HG03520 (cell line): Measurements from ENCODE around the gene KLK15.

Source experiments
- ATAC-seq: cut with Tn5 transposase; IDR thresholded peaks from one replicate; pipeline ENCODE4 v1.9.1; 2021; ENCODE audit warnings: mild to moderate bottlenecking, moderate library complexity; ENCODE audit not compliant: unreplicated experiment

Gene KLK15

GRCh38 chr19:50833117-50833801 is at the start of gene KLK15:
Gene KLK15 (minus strand): TSS chr19:50833574. CDS start chr19:50831492, 2,082 bp downstream.
- no peak for ATAC-seq

- no peak for ATAC-seq
These were observed 48.8 kb upstream of the KLK15 start for GRCh38 chr19:50882188-50882587.

GRCh38 chr19:50880241-50880640 is 46.9 kb upstream of the KLK15 start:
- ATAC-seq: no peak

GRCh38 chr19:50878851-50879250 is 45.5 kb upstream of the KLK15 start:
- no peak for ATAC-seq

DNA sequence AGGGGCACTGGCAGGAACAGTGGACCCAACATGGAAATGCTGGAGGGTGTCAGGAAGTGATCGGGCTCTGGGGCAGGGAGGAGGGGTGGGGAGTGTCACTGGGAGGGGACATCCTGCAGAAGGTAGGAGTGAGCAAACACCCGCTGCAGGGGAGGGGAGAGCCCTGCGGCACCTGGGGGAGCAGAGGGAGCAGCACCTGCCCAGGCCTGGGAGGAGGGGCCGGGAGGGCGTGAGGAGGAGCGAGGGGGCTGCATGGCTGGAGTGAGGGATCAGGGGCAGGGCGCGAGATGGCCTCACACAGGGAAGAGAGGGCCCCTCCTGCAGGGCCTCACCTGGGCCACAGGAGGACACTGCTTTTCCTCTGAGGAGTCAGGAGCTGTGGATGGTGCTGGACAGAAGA is 44.0 kb upstream of the KLK15 start:
- no peak for ATAC-seq

GRCh38 chr19:50876456-50876855 is 43.1 kb upstream of the KLK15 start:
- ATAC-seq: no peak

DNA sequence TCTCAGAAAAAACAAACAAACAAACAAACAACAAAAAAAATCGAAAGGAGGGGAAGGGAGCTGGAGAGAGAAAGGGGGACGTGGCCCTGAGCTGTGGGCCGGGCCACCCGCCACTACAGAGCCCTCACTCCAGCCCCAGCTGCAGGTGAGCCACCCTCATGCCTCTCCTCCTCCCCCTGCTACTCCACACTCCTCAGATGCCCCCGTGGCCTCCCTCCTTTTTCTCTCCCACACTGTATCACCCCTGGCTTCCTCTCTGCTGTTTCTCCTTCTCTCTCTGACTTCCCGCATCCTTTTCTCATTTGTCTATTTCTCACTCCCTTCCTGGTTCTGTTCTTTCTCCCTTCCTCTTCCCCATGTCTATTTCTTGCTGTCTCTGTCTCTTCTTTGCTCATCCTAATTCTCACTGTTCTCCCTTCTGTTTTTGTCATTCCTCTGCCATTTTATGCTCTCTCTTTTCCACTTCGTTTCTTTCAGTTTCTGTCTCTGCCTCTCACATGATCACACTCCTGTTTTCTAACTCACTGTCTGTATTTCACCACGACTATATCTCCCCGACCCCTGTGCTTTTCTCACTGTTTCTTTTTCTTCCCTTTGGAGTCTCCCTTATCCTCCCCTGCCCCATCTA is 42.5 kb upstream of the KLK15 start:
- ATAC-seq: no peak

DNA sequence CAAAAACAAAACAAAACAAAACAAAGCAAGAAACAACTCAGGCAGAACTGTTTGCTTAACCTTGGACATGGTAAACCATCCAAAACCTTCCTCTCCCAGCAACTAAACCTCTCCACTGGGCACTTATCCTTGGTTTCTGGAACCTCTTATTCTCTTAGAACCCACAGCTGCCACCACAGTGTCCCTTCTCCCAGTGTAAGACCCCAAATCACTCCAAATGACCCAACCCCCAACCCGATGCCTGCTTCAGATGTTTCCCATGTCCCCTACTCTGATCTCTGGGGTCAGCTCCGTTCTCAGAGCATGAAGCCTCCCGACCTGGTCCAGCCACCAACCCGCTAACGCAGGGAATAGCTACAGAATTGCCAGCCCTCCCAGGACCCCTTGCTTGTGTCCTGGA is 40.8 kb upstream of the KLK15 start:
- ATAC-seq: no peak

GRCh38 chr19:50873056-50873455 is 39.7 kb upstream of the KLK15 start, which contains the start of gene KLK2:
Gene KLK2 (plus strand): TSS chr19:50873439. CDS start chr19:50873474, 35 bp downstream.
- ATAC-seq: no peak

- no peak for ATAC-seq
These were observed 37.2 kb upstream of the KLK15 start for GRCh38 chr19:50870417-50871089.

DNA sequence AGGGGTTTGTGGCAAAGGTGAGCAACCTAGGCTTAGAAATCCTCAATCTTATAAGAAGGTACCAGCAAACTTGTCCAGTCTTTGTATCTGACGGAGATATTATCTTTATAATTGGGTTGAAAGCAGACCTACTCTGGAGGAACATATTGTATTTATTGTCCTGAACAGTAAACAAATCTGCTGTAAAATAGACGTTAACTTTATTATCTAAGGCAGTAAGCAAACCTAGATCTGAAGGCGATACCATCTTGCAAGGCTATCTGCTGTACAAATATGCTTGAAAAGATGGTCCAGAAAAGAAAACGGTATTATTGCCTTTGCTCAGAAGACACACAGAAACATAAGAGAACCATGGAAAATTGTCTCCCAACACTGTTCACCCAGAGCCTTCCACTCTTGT is 36.1 kb upstream of the KLK15 start:
- no peak for ATAC-seq

- ATAC-seq: no peak
These were observed 28.3 kb upstream of the KLK15 start for GRCh38 chr19:50861496-50862286.

DNA sequence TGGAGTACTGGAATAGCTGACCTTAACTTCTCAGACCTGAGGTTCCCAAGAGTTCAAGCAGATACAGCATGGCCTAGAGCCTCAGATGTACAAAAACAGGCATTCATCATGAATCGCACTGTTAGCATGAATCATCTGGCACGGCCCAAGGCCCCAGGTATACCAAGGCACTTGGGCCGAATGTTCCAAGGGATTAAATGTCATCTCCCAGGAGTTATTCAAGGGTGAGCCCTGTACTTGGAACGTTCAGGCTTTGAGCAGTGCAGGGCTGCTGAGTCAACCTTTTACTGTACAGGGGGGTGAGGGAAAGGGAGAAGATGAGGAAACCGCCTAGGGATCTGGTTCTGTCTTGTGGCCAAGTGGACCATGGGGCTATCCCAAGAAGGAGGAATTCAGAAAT is 27.6 kb upstream of the KLK15 start:
- ATAC-seq: no peak

DNA sequence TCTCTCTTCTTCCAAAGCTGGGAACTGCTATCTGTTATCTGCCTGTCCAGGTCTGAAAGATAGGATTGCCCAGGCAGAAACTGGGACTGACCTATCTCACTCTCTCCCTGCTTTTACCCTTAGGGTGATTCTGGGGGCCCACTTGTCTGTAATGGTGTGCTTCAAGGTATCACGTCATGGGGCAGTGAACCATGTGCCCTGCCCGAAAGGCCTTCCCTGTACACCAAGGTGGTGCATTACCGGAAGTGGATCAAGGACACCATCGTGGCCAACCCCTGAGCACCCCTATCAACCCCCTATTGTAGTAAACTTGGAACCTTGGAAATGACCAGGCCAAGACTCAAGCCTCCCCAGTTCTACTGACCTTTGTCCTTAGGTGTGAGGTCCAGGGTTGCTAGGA is 26.5 kb upstream of the KLK15 start:
- no peak for ATAC-seq

DNA sequence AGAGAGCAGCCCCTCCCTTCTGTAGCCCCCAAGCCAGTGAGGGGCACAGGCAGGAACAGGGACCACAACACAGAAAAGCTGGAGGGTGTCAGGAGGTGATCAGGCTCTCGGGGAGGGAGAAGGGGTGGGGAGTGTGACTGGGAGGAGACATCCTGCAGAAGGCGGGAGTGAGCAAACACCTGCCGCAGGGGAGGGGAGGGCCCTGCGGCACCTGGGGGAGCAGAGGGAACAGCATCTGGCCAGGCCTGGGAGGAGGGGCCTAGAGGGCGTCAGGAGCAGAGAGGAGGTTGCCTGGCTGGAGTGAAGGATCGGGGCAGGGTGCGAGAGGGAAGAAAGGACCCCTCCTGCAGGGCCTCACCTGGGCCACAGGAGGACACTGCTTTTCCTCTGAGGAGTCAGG is 25.5 kb upstream of the KLK15 start:
- no peak for ATAC-seq

DNA sequence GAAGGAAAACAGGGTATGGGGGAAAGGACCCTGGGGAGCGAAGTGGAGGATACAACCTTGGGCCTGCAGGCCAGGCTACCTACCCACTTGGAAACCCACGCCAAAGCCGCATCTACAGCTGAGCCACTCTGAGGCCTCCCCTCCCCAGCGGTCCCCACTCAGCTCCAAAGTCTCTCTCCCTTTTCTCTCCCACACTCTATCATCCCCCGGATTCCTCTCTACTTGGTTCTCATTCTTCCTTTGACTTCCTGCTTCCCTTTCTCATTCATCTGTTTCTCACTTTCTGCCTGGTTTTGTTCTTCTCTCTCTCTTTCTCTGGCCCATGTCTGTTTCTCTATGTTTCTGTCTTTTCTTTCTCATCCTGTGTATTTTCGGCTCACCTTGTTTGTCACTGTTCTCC is 24.0 kb upstream of the KLK15 start:
- no peak for ATAC-seq

DNA sequence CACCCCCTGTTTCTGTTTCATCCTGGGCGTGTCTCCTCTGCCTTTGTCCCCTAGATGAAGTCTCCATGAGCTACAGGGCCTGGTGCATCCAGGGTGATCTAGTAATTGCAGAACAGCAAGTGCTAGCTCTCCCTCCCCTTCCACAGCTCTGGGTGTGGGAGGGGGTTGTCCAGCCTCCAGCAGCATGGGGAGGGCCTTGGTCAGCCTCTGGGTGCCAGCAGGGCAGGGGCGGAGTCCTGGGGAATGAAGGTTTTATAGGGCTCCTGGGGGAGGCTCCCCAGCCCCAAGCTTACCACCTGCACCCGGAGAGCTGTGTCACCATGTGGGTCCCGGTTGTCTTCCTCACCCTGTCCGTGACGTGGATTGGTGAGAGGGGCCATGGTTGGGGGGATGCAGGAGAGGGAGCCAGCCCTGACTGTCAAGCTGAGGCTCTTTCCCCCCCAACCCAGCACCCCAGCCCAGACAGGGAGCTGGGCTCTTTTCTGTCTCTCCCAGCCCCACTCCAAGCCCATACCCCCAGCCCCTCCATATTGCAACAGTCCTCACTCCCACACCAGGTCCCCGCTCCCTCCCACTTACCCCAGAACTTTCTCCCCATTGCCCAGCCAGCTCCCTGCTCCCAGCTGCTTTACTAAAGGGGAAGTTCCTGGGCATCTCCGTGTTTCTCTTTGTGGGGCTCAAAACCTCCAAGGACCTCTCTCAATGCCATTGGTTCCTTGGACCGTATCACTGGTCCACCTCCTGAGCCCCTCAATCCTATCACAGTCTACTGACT is 21.4 kb upstream of the KLK15 start, which contains the start of gene KLK3:
Gene KLK3, plus strand, starts transcription at position 280 of the 775 bp plus-strand sequence. Its CDS starts 41 bp downstream, at position 321.
- no peak for ATAC-seq

- no peak for ATAC-seq
These were observed 18.2 kb upstream of the KLK15 start for GRCh38 chr19:50851620-50852019.

- ATAC-seq: no peak
These were observed 17.4 kb upstream of the KLK15 start for GRCh38 chr19:50850738-50851137.

- no peak for ATAC-seq
These were observed 11.0 kb upstream of the KLK15 start for GRCh38 chr19:50844296-50844935.
